ENCODE results near the gene SNRNP70. TPM values are rescaled to one million over a fixed set of nuclear protein-coding genes. Genes with fewer than 3 reads are reported as not detected.
"Not testable (repeated sequence)": the region's sequence is repeated elsewhere in the genome, so short reads cannot be mapped to it uniquely, and the experiment has no call there.

Gene SNRNP70
- total RNA-seq, 1 donor from 2014 or later = 103 TPM

GRCh38 chr19:49064768-49065611 lies 20.3 kb upstream of the SNRNP70 start, which contains the start of gene NTF4:
Gene NTF4 (minus strand): TSS chr19:49064818. CDS start chr19:49061997, 2,821 bp downstream.
- H3K27me3 ChIP-seq (ENCODE audit: control insufficient read depth in 3 of 3, insufficient read depth in 3 of 3, low read length in 3 of 3) = peaks cover 0 to 11% (median 3%) of the 10 kb centered on the region in 3 donors
- peak within 1 kb of the TSS; percentile 97 for H3K27ac ChIP-seq (ENCODE audit: low read depth, low read length)
- peak within 1 kb of the TSS; percentile 60 to 70 (median 61) for H3K4me3 ChIP-seq (ENCODE audit: low read length in 3 of 3)

GRCh38 chr19:49065905-49066512 lies 19.2 kb upstream of the SNRNP70 start:
- Histone ChIP-seq H3K9me3 (ENCODE audit: control insufficient read depth in 3 of 3, low read length in 3 of 3) (no peaks in the 10 kb centered on the region), H3K27ac (ENCODE audit: low read depth, low read length) (peak overlapping the region; percentile 97), H3K27me3 (ENCODE audit: control insufficient read depth in 3 of 3, insufficient read depth in 3 of 3, low read length in 3 of 3) (peaks cover 0 to 14% (median 10%) of the 10 kb centered on the region in 3 donors), H3K4me3 (ENCODE audit: low read length in 3 of 3) (peak overlapping the region; percentile 60 to 70 (median 61)), H3K4me1 (ENCODE audit: control insufficient read depth in 3 of 3, insufficient read depth in 3 of 3, low read length in 3 of 3) (peaks cover 42 to 53% (median 49%) of the 10 kb centered on the region in 3 donors), H3K9ac (ENCODE audit: low read depth in 1 of 3, low read length in 3 of 3) (peak overlapping the region; percentile 83 to 87 (median 86)), H3K36me3 (ENCODE audit: control insufficient read depth in 3 of 3, insufficient read depth in 3 of 3, low read length in 3 of 3) (peaks cover 0 to 6% (median 3%) of the 10 kb centered on the region in 3 donors)

More at GRCh38 chr19:49064768-49065611, 20.3 kb upstream of the SNRNP70 start, which contains the start of gene NTF4:
- peak within 1 kb of the TSS; percentile 83 to 87 (median 86) for H3K9ac ChIP-seq (ENCODE audit: low read depth in 1 of 3, low read length in 3 of 3)
- peaks cover 35 to 43% (median 39%) of the 10 kb centered on the region in 3 donors for H3K4me1 ChIP-seq (ENCODE audit: control insufficient read depth in 3 of 3, insufficient read depth in 3 of 3, low read length in 3 of 3)
- H3K36me3 ChIP-seq (ENCODE audit: control insufficient read depth in 3 of 3, insufficient read depth in 3 of 3, low read length in 3 of 3) = peaks cover 0 to 3% (median under 1%) of the 10 kb centered on the region in 3 donors
- no peaks in the 10 kb centered on the region for H3K9me3 ChIP-seq (ENCODE audit: control insufficient read depth in 3 of 3, low read length in 3 of 3)

- peaks cover 46 to 54% (median 52%) of the 10 kb centered on the region in 3 donors for H3K4me1 ChIP-seq (ENCODE audit: control insufficient read depth in 3 of 3, insufficient read depth in 3 of 3, low read length in 3 of 3)
- H3K27me3 ChIP-seq (ENCODE audit: control insufficient read depth in 3 of 3, insufficient read depth in 3 of 3, low read length in 3 of 3) = peaks cover 0 to 17% (median 10%) of the 10 kb centered on the region in 3 donors
- H3K4me3 ChIP-seq (ENCODE audit: low read length in 3 of 3) = no peak overlapping the region
- H3K9me3 ChIP-seq (ENCODE audit: control insufficient read depth in 3 of 3, low read length in 3 of 3) = no peaks in the 10 kb centered on the region
- H3K27ac ChIP-seq (ENCODE audit: low read depth, low read length) = peak overlapping the region; percentile 97
- H3K36me3 ChIP-seq (ENCODE audit: control insufficient read depth in 3 of 3, insufficient read depth in 3 of 3, low read length in 3 of 3) = peaks cover 0 to 6% (median 3%) of the 10 kb centered on the region in 3 donors
- peak overlapping the region; percentile 47 to 86 (median 61) for H3K9ac ChIP-seq (ENCODE audit: low read depth in 1 of 3, low read length in 3 of 3)
Observed at GRCh38 chr19:49067554-49067953, 17.7 kb upstream of the SNRNP70 start.

GRCh38 chr19:49069026-49069425 lies 16.2 kb upstream of the SNRNP70 start:
- Histone ChIP-seq H3K4me1 (ENCODE audit: control insufficient read depth in 3 of 3, insufficient read depth in 3 of 3, low read length in 3 of 3) (peaks cover 46 to 57% (median 55%) of the 10 kb centered on the region in 3 donors), H3K27me3 (ENCODE audit: control insufficient read depth in 3 of 3, insufficient read depth in 3 of 3, low read length in 3 of 3) (peaks cover 3 to 16% (median 15%) of the 10 kb centered on the region in 3 donors), H3K4me3 (ENCODE audit: low read length in 3 of 3) (peak overlapping the region in 1 of 3 donors; percentile 50), H3K9ac (ENCODE audit: low read depth in 1 of 3, low read length in 3 of 3) (no peak overlapping the region), H3K9me3 (ENCODE audit: control insufficient read depth in 3 of 3, low read length in 3 of 3) (no peaks in the 10 kb centered on the region), H3K27ac (ENCODE audit: low read depth, low read length) (peak overlapping the region; percentile 43), H3K36me3 (ENCODE audit: control insufficient read depth in 3 of 3, insufficient read depth in 3 of 3, low read length in 3 of 3) (peaks cover 0 to 6% (median 3%) of the 10 kb centered on the region in 3 donors)

- Histone ChIP-seq H3K9ac (ENCODE audit: low read depth in 1 of 3, low read length in 3 of 3) (peak overlapping the region in 1 of 3 donors; percentile 23), H3K4me1 (ENCODE audit: control insufficient read depth in 3 of 3, insufficient read depth in 3 of 3, low read length in 3 of 3) (peaks cover 54 to 60% (median 59%) of the 10 kb centered on the region in 3 donors), H3K9me3 (ENCODE audit: control insufficient read depth in 3 of 3, low read length in 3 of 3) (no peaks in the 10 kb centered on the region), H3K27ac (ENCODE audit: low read depth, low read length) (peak overlapping the region; percentile 88), H3K27me3 (ENCODE audit: control insufficient read depth in 3 of 3, insufficient read depth in 3 of 3, low read length in 3 of 3) (peaks cover 3 to 14% (median 14%) of the 10 kb centered on the region in 3 donors), H3K4me3 (ENCODE audit: low read length in 3 of 3) (peak overlapping the region in 2 of 3 donors; percentile 29 to 50), H3K36me3 (ENCODE audit: control insufficient read depth in 3 of 3, insufficient read depth in 3 of 3, low read length in 3 of 3) (peaks cover 0 to 6% (median 3%) of the 10 kb centered on the region in 3 donors)
Observed at GRCh38 chr19:49070416-49070815, 14.8 kb upstream of the SNRNP70 start.

GRCh38 chr19:49071860-49072547 lies 13.2 kb upstream of the SNRNP70 start:
- Histone ChIP-seq H3K36me3 (ENCODE audit: control insufficient read depth in 3 of 3, insufficient read depth in 3 of 3, low read length in 3 of 3) (peaks cover 0 to 6% (median 3%) of the 10 kb centered on the region in 3 donors), H3K27me3 (ENCODE audit: control insufficient read depth in 3 of 3, insufficient read depth in 3 of 3, low read length in 3 of 3) (peaks cover 3 to 14% (median 12%) of the 10 kb centered on the region in 3 donors), H3K9ac (ENCODE audit: low read depth in 1 of 3, low read length in 3 of 3) (peak overlapping the region; percentile 69 to 79 (median 70)), H3K4me1 (ENCODE audit: control insufficient read depth in 3 of 3, insufficient read depth in 3 of 3, low read length in 3 of 3) (peaks cover 45 to 51% (median 49%) of the 10 kb centered on the region in 3 donors), H3K27ac (ENCODE audit: low read depth, low read length) (peak overlapping the region; percentile 88), H3K4me3 (ENCODE audit: low read length in 3 of 3) (peak overlapping the region in 2 of 3 donors; percentile 67), H3K9me3 (ENCODE audit: control insufficient read depth in 3 of 3, low read length in 3 of 3) (no peaks in the 10 kb centered on the region)

GRCh38 chr19:49073514-49074378 lies 11.5 kb upstream of the SNRNP70 start:
- H3K36me3 ChIP-seq (ENCODE audit: control insufficient read depth in 3 of 3, insufficient read depth in 3 of 3, low read length in 3 of 3) = peaks cover 0 to 6% (median 3%) of the 10 kb centered on the region in 3 donors
- H3K9me3 ChIP-seq (ENCODE audit: control insufficient read depth in 3 of 3, low read length in 3 of 3) = no peaks in the 10 kb centered on the region
- H3K4me3 ChIP-seq (ENCODE audit: low read length in 3 of 3) = peak overlapping the region; percentile 68 to 77 (median 71)
- H3K4me1 ChIP-seq (ENCODE audit: control insufficient read depth in 3 of 3, insufficient read depth in 3 of 3, low read length in 3 of 3) = peaks cover 30 to 40% (median 35%) of the 10 kb centered on the region in 3 donors
- H3K9ac ChIP-seq (ENCODE audit: low read depth in 1 of 3, low read length in 3 of 3) = peak overlapping the region; percentile 90 to 93 (median 90)
- peak overlapping the region; percentile 93 for H3K27ac ChIP-seq (ENCODE audit: low read depth, low read length)
- peaks cover 3 to 14% (median 12%) of the 10 kb centered on the region in 3 donors for H3K27me3 ChIP-seq (ENCODE audit: control insufficient read depth in 3 of 3, insufficient read depth in 3 of 3, low read length in 3 of 3)

GRCh38 chr19:49074869-49075268 lies 10.4 kb upstream of the SNRNP70 start:
- H3K36me3 ChIP-seq (ENCODE audit: control insufficient read depth in 3 of 3, insufficient read depth in 3 of 3, low read length in 3 of 3); H3K27ac ChIP-seq (ENCODE audit: low read depth, low read length); H3K9me3 ChIP-seq (ENCODE audit: control insufficient read depth in 3 of 3, low read length in 3 of 3): not testable (repeated sequence)
- H3K4me1 ChIP-seq (ENCODE audit: control insufficient read depth in 3 of 3, insufficient read depth in 3 of 3, low read length in 3 of 3) = peaks cover 20 to 29% (median 24%) of the 10 kb centered on the region in 3 donors
- peak overlapping the region in 1 of 3 donors; percentile 5 for H3K4me3 ChIP-seq (ENCODE audit: low read length in 3 of 3)
- peak overlapping the region in 2 of 3 donors; percentile 27 to 33 for H3K9ac ChIP-seq (ENCODE audit: low read depth in 1 of 3, low read length in 3 of 3)
- peaks cover 3 to 14% (median 12%) of the 10 kb centered on the region in 3 donors for H3K27me3 ChIP-seq (ENCODE audit: control insufficient read depth in 3 of 3, insufficient read depth in 3 of 3, low read length in 3 of 3)

Data from skeletal muscle tissue (tissue), 4 donors.